NCI-H748 (cell line): ENCODE data around the gene NTN1.

ENCODE experiments used
- DNase-seq: peaks from one replicate; lab custom pipeline; 2025; ENCODE audit not compliant: unreplicated experiment; lab: John Stamatoyannopoulos, UW

The NTN1 gene

GRCh38 chr17:9212376-9213302 lies 191.3 kb downstream of the NTN1 start:
- DNase-seq = no peak

GRCh38 chr17:9213303-9213640 lies 192.0 kb downstream of the NTN1 start:
- DNase-seq = no peak

GRCh38 chr17:9215465-9215864 lies 194.2 kb downstream of the NTN1 start:
- DNase-seq = no peak

GRCh38 chr17:9217151-9218056 lies 196.1 kb downstream of the NTN1 start:
- DNase-seq = peak; percentile 46

- DNase-seq = no peak
Measured at GRCh38 chr17:9218064-9218635, 196.8 kb downstream of the NTN1 start.

- no peak for DNase-seq
Measured at GRCh38 chr17:9218911-9219310, 197.6 kb downstream of the NTN1 start.

GRCh38 chr17:9219631-9220397 lies 198.5 kb downstream of the NTN1 start:
- no peak for DNase-seq

GRCh38 chr17:9220398-9221146 lies 199.3 kb downstream of the NTN1 start:
- DNase-seq = no peak

GRCh38 chr17:9221147-9221921 lies 200.0 kb downstream of the NTN1 start:
- no peak for DNase-seq

GRCh38 chr17:9221922-9222180 lies 200.5 kb downstream of the NTN1 start:
- no peak for DNase-seq

- no peak for DNase-seq
Measured at GRCh38 chr17:9223531-9223930, 202.2 kb downstream of the NTN1 start.

- DNase-seq = no peak
Measured at GRCh38 chr17:9224485-9224884, 203.2 kb downstream of the NTN1 start.

GRCh38 chr17:9225305-9226101 lies 204.2 kb downstream of the NTN1 start:
- DNase-seq = no peak

- no peak for DNase-seq
Measured at GRCh38 chr17:9226130-9226793, 205.0 kb downstream of the NTN1 start.

- peak; percentile 64 for DNase-seq
Measured at GRCh38 chr17:9226794-9227135, 205.5 kb downstream of the NTN1 start.

- DNase-seq = no peak
Measured at GRCh38 chr17:9227819-9228407, 206.6 kb downstream of the NTN1 start.

GRCh38 chr17:9228408-9229159 lies 207.3 kb downstream of the NTN1 start:
- no peak for DNase-seq
